HEK293 (cell line): Measurements from ENCODE around the gene SH3RF3.

Experiments used
- CTCF ChIA-PET: fragments of 350-600 bp; formaldehyde crosslinking; extraction: SDS; loops from one replicate; lab custom pipeline; 2021; ENCODE audit warnings: antibody characterized with exemption; lab: Yijun Ruan, JAX
- POLR2A ChIA-PET: fragments of 300-600 bp; formaldehyde crosslinking; extraction: SDS; loops from one replicate; lab custom pipeline; 2020; ENCODE audit warnings: antibody characterized with exemption, inconsistent platforms; lab: Yijun Ruan, JAX
- H3K27ac ChIP-seq: fragments of 200-500 bp; sonication (Bioruptor generic); 2 replicates; pipeline ENCODE4 v1.5.1; 2014; ENCODE audit warnings: low read depth, low read length, control low read depth, inconsistent platforms; ENCODE audit errors: extremely low read depth
- H3K36me3 ChIP-seq, 2 experiments: fragments of 200-500 bp in 1 of 2; sonication (Bioruptor generic) in 1 of 2; 1 replicate in 1 of 2; 2 replicates in 1 of 2; pipeline ENCODE4 v1.5.1; 2014 to 2017; ENCODE audit warnings: inconsistent platforms in 2 of 2, low read length in 2 of 2; ENCODE audit not compliant: control insufficient read depth in 2 of 2, insufficient read depth in 1 of 2
- H3K4me1 ChIP-seq: fragments of 200-500 bp; sonication (Bioruptor generic); 2 replicates; pipeline ENCODE4 v1.5.1; 2014; ENCODE audit warnings: mild to moderate bottlenecking, low read length, inconsistent platforms; ENCODE audit not compliant: control insufficient read depth, insufficient read depth
- H3K4me3 ChIP-seq: 2 replicates; pipeline ENCODE4 v1.5.1; 2011; ENCODE audit warnings: low read depth, mild to moderate bottlenecking, control low read depth, low read length, moderate library complexity
- H3K9me3 ChIP-seq: fragments of 200-500 bp; sonication (Bioruptor generic); 2 replicates; pipeline ENCODE4 v1.5.1; 2014; ENCODE audit warnings: low read depth, low read length, inconsistent platforms; ENCODE audit not compliant: control insufficient read depth, insufficient read depth
- OVOL3 ChIP-seq: fragments of 450-650 bp; formaldehyde crosslinking; IDR thresholded peaks from 2 replicates; pipeline ENCODE4 v1.5.1; 2016; ENCODE audit warnings: missing biosample characterization, missing genetic modification characterization
- ZFP3 ChIP-seq: fragments of 450-650 bp; formaldehyde crosslinking; IDR thresholded peaks from 2 replicates; pipeline ENCODE4 v1.5.1; 2016; ENCODE audit warnings: low read depth, missing biosample characterization, missing genetic modification characterization
- ZFP37 ChIP-seq: fragments of 450-650 bp; formaldehyde crosslinking; IDR thresholded peaks from 2 replicates; pipeline ENCODE4 v1.5.1; 2016; ENCODE audit warnings: missing biosample characterization, missing genetic modification characterization
- ZNF112 ChIP-seq: fragments of 450-650 bp; formaldehyde crosslinking; IDR thresholded peaks from 2 replicates; pipeline ENCODE4 v1.5.0; 2017; ENCODE audit warnings: missing biosample characterization, missing genetic modification characterization
- ZNF146 ChIP-seq: fragments of 450-650 bp; formaldehyde crosslinking; IDR thresholded peaks from 2 replicates; pipeline ENCODE4 v1.5.1; 2016; ENCODE audit warnings: missing biosample characterization, missing genetic modification characterization
- ZNF157 ChIP-seq: fragments of 450-650 bp; formaldehyde crosslinking; IDR thresholded peaks from 2 replicates; pipeline ENCODE4 v1.5.1; 2016; ENCODE audit warnings: missing biosample characterization, missing genetic modification characterization
- ZNF184 ChIP-seq: fragments of 450-650 bp; IDR thresholded peaks from 2 replicates; pipeline ENCODE4 v1.5.1; 2018; ENCODE audit warnings: missing biosample characterization, mild to moderate bottlenecking, missing genetic modification characterization
- ZNF335 ChIP-seq: fragments of 450-650 bp; formaldehyde crosslinking; conservative IDR thresholded peaks from 2 replicates; pipeline ENCODE4 v1.5.1; 2016; ENCODE audit warnings: missing biosample characterization, missing genetic modification characterization
- ZNF521 ChIP-seq: fragments of 450-650 bp; formaldehyde crosslinking; IDR thresholded peaks from 2 replicates; pipeline ENCODE4 v1.5.1; 2017; ENCODE audit warnings: missing biosample characterization, mild to moderate bottlenecking, missing genetic modification characterization
- ZNF623 ChIP-seq: fragments of 450-650 bp; formaldehyde crosslinking; IDR thresholded peaks from 2 replicates; pipeline ENCODE4 v1.5.1; 2016; ENCODE audit warnings: missing biosample characterization, missing genetic modification characterization
- ZNF747 ChIP-seq: fragments of 450-650 bp; formaldehyde crosslinking; IDR thresholded peaks from 2 replicates; pipeline ENCODE4 v1.5.1; 2016; ENCODE audit warnings: missing biosample characterization, missing genetic modification characterization
- ZNF776 ChIP-seq: fragments of 450-650 bp; formaldehyde crosslinking; IDR thresholded peaks from 2 replicates; pipeline ENCODE4 v1.5.0; 2017; ENCODE audit warnings: missing biosample characterization, missing genetic modification characterization, borderline replicate concordance
- ZNF791 ChIP-seq: fragments of 450-650 bp; formaldehyde crosslinking; IDR thresholded peaks from 2 replicates; pipeline ENCODE4 v1.5.1; 2016; ENCODE audit warnings: missing biosample characterization, missing genetic modification characterization
- TF ChIP-seq, protein P1 (sequence below): fragments of 450-650 bp; formaldehyde crosslinking; IDR thresholded peaks from 2 replicates; pipeline ENCODE4; 2016; ENCODE audit warnings: missing biosample characterization, missing genetic modification characterization
- TF ChIP-seq, protein P2 (sequence below): IDR thresholded peaks from 2 replicates; pipeline ENCODE4 v1.6.1; 2011; ENCODE audit warnings: mild to moderate bottlenecking, low read depth, low read length, borderline replicate concordance
- TF ChIP-seq, protein P3 (sequence below): fragments of 450-650 bp; formaldehyde crosslinking; IDR thresholded peaks from 2 replicates; pipeline ENCODE4 v1.5.1; 2016; ENCODE audit warnings: missing biosample characterization, missing genetic modification characterization
- TF ChIP-seq, protein P4 (sequence below): fragments of 450-650 bp; formaldehyde crosslinking; IDR thresholded peaks from 2 replicates; pipeline ENCODE4 v1.5.1; 2016; ENCODE audit warnings: missing biosample characterization, missing genetic modification characterization
- TF ChIP-seq, protein P5 (sequence below): fragments of 450-650 bp; formaldehyde crosslinking; IDR thresholded peaks from 2 replicates; pipeline ENCODE4 v1.5.1; 2016; ENCODE audit warnings: missing biosample characterization, missing genetic modification characterization
- TF ChIP-seq, protein P6 (sequence below): fragments of 450-650 bp; formaldehyde crosslinking; IDR thresholded peaks from 2 replicates; pipeline ENCODE4 v1.5.1; 2016; ENCODE audit warnings: missing biosample characterization, missing genetic modification characterization

The SH3RF3 gene

DNA sequence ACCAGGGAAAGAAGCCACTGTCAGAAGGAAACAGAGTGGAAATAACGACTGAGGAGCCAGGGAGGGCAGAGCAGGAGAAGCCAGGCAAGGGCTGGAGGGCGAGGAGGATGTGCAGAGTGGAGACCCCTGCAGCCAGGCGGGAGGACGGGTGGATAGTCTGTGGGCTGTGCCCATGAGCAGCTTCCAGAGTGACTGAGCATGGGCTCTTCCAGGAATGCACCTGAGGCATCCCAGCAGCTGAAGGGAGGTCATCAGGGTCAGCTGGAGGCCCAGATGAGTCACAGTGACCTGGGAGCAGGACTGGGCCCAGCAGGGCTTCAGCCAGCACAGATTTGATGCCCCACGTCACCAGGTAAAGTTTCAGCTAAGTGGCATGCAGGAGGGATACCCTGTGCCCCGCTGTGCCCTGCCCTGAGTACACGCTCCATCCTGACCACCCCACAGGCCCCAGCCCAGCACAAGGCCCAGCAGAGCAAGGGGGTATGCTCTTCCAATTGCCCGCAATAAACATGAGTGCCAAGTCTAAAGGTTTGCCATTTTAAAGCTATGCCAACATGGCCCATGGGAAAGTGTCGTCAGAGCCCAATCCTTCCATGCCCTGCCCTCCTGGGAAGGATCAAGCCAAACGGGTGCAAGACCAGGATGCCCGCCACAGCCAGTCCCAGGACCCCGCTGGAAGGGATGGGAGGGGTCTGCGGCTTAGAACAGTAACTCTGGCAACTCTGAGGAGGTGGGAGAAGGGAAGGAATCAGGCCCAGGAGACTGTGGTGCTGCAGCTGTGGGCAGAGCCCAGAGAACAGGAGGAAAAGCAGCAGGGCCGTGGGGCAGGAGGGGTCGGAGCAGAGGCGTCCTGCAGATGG, 399.1 kb downstream of the SH3RF3 start:
- ChIA-PET POLR2A (no interaction called here), CTCF (no interaction called here)
- H3K9me3 ChIP-seq = no peaks in the 10 kb centered on the region
- no peaks in the 10 kb centered on the region for H3K36me3 ChIP-seq
- TF ChIP-seq ZNF747 (tag by site-specific recombination) = no peak
- no peak overlapping the region for H3K4me3 ChIP-seq
- no peaks in the 10 kb centered on the region for H3K4me1 ChIP-seq
- no peak overlapping the region for H3K27ac ChIP-seq

DNA sequence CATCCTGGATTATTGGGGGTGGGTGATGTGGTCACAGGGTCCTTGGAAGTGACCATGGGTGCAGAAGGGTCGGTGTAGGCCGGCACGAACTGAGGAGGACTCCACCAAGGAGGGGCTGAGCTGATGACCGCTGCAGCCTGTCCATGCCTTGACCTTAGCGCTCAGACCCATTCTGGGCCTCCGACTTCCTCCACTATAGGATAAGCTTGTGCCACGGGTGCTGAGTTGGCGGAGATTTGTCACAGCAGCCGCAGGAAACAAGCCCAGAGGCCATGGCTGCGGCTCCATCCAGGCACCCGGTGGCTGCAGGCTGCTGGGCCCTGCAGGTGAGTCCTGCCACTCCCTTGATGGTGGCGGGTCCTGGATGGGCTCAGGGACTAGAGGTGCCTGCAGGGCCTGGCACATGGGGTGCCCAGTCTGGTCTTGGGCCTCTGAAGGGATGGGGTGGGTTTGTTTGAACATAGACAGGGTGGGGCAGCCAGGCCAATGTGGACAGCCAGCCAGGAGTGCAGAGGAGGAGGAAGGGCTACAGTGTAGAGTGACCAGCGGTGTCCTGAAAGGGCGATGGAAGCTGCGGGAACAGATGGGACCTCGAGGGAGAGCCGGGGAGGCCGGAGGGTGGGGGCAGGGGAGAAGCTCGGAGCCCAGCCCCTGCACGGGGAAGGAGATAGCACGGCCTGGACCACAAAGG, 400.0 kb downstream of the SH3RF3 start:
- TF ChIP-seq ZNF335 (tag by site-specific recombination) (no peak), ZNF521 (tag by site-specific recombination) (no peak), ZNF184 (tag by site-specific recombination) (no peak), ZNF776 (tag by site-specific recombination) (no peak), ZNF791 (no peak), ZFP3 (tag by site-specific recombination) (no peak), ZFP37 (tag by site-specific recombination) (no peak)
- TF ChIP-seq, protein P1, sequence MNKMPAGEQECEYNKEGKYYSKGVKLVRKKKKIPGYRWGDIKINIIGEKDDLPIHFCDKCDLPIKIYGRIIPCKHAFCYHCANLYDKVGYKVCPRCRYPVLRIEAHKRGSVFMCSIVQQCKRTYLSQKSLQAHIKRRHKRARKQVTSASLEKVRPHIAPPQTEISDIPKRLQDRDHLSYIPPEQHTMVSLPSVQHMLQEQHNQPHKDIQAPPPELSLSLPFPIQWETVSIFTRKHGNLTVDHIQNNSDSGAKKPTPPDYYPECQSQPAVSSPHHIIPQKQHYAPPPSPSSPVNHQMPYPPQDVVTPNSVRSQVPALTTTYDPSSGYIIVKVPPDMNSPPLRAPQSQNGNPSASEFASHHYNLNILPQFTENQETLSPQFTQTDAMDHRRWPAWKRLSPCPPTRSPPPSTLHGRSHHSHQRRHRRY (tag by site-specific recombination) = no peak
- TF ChIP-seq, protein P2, sequence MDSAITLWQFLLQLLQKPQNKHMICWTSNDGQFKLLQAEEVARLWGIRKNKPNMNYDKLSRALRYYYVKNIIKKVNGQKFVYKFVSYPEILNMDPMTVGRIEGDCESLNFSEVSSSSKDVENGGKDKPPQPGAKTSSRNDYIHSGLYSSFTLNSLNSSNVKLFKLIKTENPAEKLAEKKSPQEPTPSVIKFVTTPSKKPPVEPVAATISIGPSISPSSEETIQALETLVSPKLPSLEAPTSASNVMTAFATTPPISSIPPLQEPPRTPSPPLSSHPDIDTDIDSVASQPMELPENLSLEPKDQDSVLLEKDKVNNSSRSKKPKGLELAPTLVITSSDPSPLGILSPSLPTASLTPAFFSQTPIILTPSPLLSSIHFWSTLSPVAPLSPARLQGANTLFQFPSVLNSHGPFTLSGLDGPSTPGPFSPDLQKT = no peak
- ChIA-PET POLR2A (no interaction called here), CTCF (no interaction called here)
- Histone ChIP-seq H3K4me3 (no peak overlapping the region), H3K9me3 (no peaks in the 10 kb centered on the region), H3K36me3 (no peaks in the 10 kb centered on the region), H3K27ac (no peak overlapping the region), H3K4me1 (no peaks in the 10 kb centered on the region)

DNA sequence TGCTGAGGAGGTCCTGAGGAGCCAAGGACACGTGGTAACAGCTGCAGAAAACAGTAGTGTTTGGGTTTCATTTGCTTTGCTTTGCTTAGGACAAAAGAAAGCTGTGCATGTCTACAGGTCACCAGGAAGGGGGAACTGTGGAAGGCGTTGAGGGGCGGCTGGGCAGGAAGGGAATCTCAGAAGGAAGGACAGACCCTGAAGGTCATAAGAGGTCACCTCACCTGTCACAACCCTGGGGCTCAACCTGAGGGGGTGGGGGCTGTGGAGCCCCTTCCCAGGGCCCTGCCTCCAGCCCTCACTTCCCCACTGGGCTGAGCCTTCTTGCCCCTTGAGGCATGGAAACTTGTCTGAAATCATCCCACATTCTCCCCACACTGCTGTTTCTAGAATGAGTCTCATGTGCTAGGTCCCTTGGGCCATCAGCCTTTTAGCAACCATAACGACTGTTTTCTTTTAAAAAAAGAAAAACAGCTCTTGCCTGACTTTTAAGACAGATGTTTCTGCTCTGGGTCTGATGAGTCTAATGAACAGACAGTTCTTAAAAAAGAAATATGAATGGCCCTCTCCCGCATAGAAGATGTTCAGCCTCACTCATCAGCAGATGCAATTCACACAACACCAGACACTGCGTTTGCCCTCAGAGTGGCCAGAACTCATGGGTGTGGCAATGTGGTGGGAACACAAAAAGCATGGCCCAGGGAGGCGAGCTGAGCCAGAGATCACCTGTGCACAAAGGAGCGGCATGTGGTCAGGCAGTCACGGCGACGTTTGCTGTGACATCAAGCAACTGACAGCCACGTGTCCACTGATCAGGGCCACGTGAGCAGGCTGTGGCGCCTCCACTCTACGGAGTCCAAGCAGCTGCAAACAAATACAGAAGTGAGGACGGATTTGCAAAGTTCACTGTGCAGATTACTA, 400.8 kb downstream of the SH3RF3 start:
- CTCF ChIA-PET = no interaction called here
- H3K4me3 ChIP-seq = no peak overlapping the region
- H3K4me1 ChIP-seq = no peaks in the 10 kb centered on the region
- no peaks in the 10 kb centered on the region for H3K36me3 ChIP-seq
- no peak overlapping the region for H3K27ac ChIP-seq
- TF ChIP-seq, protein P3, sequence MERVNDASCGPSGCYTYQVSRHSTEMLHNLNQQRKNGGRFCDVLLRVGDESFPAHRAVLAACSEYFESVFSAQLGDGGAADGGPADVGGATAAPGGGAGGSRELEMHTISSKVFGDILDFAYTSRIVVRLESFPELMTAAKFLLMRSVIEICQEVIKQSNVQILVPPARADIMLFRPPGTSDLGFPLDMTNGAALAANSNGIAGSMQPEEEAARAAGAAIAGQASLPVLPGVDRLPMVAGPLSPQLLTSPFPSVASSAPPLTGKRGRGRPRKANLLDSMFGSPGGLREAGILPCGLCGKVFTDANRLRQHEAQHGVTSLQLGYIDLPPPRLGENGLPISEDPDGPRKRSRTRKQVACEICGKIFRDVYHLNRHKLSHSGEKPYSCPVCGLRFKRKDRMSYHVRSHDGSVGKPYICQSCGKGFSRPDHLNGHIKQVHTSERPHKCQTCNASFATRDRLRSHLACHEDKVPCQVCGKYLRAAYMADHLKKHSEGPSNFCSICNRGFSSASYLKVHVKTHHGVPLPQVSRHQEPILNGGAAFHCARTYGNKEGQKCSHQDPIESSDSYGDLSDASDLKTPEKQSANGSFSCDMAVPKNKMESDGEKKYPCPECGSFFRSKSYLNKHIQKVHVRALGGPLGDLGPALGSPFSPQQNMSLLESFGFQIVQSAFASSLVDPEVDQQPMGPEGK (tag by site-specific recombination) = no peak
- no peak for TF ChIP-seq ZNF112 (tag by site-specific recombination)
- no peak for TF ChIP-seq ZNF146 (tag by site-specific recombination)
- no peak for TF ChIP-seq OVOL3 (tag by site-specific recombination)
- TF ChIP-seq ZNF623 (tag by site-specific recombination) = no peak
- TF ChIP-seq, protein P4, sequence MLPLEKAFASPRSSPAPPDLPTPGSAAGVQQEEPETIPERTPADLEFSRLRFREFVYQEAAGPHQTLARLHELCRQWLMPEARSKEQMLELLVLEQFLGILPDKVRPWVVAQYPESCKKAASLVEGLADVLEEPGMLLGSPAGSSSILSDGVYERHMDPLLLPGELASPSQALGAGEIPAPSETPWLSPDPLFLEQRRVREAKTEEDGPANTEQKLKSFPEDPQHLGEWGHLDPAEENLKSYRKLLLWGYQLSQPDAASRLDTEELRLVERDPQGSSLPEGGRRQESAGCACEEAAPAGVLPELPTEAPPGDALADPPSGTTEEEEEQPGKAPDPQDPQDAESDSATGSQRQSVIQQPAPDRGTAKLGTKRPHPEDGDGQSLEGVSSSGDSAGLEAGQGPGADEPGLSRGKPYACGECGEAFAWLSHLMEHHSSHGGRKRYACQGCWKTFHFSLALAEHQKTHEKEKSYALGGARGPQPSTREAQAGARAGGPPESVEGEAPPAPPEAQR = no peak
- TF ChIP-seq, protein P5, sequence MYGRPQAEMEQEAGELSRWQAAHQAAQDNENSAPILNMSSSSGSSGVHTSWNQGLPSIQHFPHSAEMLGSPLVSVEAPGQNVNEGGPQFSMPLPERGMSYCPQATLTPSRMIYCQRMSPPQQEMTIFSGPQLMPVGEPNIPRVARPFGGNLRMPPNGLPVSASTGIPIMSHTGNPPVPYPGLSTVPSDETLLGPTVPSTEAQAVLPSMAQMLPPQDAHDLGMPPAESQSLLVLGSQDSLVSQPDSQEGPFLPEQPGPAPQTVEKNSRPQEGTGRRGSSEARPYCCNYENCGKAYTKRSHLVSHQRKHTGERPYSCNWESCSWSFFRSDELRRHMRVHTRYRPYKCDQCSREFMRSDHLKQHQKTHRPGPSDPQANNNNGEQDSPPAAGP (tag by site-specific recombination) = no peak
- TF ChIP-seq, protein P6, sequence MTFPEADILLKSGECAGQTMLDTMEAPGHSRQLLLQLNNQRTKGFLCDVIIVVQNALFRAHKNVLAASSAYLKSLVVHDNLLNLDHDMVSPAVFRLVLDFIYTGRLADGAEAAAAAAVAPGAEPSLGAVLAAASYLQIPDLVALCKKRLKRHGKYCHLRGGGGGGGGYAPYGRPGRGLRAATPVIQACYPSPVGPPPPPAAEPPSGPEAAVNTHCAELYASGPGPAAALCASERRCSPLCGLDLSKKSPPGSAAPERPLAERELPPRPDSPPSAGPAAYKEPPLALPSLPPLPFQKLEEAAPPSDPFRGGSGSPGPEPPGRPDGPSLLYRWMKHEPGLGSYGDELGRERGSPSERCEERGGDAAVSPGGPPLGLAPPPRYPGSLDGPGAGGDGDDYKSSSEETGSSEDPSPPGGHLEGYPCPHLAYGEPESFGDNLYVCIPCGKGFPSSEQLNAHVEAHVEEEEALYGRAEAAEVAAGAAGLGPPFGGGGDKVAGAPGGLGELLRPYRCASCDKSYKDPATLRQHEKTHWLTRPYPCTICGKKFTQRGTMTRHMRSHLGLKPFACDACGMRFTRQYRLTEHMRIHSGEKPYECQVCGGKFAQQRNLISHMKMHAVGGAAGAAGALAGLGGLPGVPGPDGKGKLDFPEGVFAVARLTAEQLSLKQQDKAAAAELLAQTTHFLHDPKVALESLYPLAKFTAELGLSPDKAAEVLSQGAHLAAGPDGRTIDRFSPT (tag by site-specific recombination) = no peak
- TF ChIP-seq ZNF157 (tag by site-specific recombination) = no peak
- H3K9me3 ChIP-seq = no peaks in the 10 kb centered on the region
- POLR2A ChIA-PET = no interaction called here
